ENCODE measurements around the gene ITPA. TPM values are rescaled to one million over a fixed set of nuclear protein-coding genes. Genes with fewer than 3 reads are reported as not detected.

ITPA gene
- total RNA-seq, 4 donors from 2014 or later: 35.7 to 76.7 (median 51.8) TPM

DNA sequence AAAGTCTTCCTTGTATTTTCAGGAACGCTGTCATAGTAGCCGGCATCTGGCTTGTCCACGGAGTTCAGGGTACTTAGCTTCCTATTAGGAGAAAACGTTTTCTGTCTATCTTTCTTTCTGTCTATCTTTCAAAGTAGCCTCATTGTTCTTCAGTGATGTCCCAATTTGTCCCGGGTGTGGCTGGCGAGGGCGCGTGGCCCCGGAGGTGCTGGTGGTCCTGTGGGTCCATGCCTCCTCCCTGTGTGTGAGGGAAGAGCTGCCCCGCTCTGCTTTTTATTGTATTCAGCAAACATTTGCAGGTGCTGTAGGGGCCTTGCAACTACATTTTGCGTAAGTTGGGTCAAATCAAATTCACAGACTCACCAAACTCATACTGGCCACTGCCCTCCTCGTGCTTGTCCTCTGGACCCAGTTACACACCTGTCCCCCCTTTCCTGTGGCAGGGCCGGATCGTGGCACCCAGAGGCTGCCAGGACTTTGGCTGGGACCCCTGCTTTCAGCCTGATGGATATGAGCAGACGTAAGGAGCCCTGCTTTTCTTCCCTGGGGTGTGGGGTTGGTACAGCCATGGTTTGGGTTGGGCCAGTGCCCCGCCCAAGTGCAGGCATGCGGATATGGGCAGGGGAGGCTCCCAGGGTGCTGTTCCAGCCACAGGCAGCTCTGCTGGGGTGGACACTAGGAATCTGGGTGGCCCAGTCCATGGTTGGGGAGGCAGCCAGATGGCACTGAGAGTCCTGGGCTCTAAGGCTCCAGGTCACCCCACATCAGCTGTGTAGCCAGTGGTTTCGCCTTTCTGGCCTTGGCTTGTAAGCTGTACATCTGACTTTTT, 12.3 kb downstream of the ITPA start:
- Histone ChIP-seq H3K9me3 (no peaks in the 10 kb centered on the region), H3K4me3 (no peak overlapping the region), H3K36me3 (peaks cover 0 to 19% (median 0%) of the 10 kb centered on the region in 3 donors), H3K4me1 (peaks cover 0 to 6% (median 0%) of the 10 kb centered on the region in 4 donors), H3K27ac (no peak overlapping the region), H3K27me3 (no peaks in the 10 kb centered on the region)
- no peak for TF ChIP-seq POLR2A (IDR thresholded peaks at IDR 0.05)
- peak in 1 of 3 donors; percentile 48 for DNase-seq

DNA sequence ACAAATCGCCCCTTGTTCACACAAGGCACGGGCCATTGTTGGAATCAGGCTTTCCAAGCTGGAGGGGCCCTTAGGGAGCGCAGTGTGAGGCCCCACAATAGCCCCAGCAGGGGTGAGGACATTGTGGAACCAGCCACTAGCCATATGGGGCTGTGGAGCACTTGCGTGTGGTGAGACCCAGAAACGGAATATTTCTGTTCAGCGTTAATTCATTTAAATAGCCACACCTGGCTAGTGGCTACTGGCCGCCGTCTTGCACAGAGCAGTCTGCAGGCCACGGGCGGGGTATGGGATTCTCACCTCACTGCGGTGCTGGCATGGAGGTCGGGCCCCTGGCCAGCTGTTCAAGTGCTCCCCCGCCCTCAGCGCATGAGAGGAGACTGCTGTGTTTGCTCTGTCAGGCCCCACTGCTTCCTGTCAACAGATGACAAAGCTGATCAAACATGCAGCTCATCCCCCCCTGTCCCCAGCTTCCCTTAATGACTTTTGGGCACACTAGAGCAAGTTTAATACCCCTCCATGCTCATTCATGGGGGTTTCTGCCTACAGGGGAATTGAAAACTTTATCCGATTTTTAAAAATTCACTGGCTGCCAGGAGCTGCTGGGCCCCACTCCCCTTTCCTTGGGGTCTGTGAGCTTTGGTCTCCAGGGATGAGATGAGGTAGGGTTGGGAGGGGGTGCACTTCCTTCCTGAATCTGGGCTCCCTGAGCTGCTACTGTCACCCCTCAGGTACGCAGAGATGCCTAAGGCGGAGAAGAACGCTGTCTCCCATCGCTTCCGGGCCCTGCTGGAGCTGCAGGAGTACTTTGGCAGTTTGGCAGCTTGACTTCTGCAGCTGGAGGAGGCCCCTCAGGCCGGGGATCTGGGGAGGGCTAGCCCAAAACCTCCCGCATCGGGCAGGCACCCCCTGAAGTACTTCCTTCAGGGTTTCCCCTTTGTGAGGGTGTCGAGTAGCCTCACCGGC, 13.6 kb downstream of the ITPA start:
- TF ChIP-seq, protein P1, sequence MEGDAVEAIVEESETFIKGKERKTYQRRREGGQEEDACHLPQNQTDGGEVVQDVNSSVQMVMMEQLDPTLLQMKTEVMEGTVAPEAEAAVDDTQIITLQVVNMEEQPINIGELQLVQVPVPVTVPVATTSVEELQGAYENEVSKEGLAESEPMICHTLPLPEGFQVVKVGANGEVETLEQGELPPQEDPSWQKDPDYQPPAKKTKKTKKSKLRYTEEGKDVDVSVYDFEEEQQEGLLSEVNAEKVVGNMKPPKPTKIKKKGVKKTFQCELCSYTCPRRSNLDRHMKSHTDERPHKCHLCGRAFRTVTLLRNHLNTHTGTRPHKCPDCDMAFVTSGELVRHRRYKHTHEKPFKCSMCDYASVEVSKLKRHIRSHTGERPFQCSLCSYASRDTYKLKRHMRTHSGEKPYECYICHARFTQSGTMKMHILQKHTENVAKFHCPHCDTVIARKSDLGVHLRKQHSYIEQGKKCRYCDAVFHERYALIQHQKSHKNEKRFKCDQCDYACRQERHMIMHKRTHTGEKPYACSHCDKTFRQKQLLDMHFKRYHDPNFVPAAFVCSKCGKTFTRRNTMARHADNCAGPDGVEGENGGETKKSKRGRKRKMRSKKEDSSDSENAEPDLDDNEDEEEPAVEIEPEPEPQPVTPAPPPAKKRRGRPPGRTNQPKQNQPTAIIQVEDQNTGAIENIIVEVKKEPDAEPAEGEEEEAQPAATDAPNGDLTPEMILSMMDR (IDR thresholded peaks at IDR 0.05): no peak
- no peak for TF ChIP-seq POLR2A (IDR thresholded peaks at IDR 0.05)
- DNase-seq: peak; percentile 56 to 66 (median 65)
- H3K36me3 ChIP-seq: peaks cover 0 to 19% (median 0%) of the 10 kb centered on the region in 3 donors
- no peak overlapping the region for H3K4me3 ChIP-seq
- H3K9me3 ChIP-seq: no peaks in the 10 kb centered on the region
- H3K27ac ChIP-seq: peak overlapping the region in 1 of 4 donors; percentile 19
- H3K27me3 ChIP-seq: no peaks in the 10 kb centered on the region
- H3K4me1 ChIP-seq: peaks cover 0 to 6% (median 0%) of the 10 kb centered on the region in 4 donors

DNA sequence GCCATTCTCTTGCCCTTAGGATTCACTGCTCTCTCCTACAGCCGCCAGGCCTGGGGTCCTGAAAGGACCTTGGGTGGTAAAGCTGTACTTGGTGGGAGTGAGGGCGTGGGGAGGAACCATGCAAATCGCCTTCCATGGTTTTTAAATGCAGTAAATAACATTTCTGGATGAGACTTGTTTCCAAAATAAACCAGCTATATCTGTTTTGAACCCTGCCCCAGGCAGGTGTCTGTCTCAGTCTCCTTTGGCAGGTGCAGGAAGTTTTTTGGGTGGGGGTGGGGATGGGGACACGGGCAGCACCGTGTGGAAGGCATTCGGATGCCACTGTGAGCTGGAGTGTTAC, 14.3 kb downstream of the ITPA start:
- Histone ChIP-seq H3K36me3 (peaks cover 0 to 19% (median 0%) of the 10 kb centered on the region in 3 donors), H3K27ac (peak overlapping the region in 1 of 4 donors; percentile 19), H3K27me3 (no peaks in the 10 kb centered on the region), H3K4me3 (no peak overlapping the region), H3K4me1 (peaks cover 0 to 2% (median 0%) of the 10 kb centered on the region in 4 donors), H3K9me3 (no peaks in the 10 kb centered on the region)
- TF ChIP-seq, protein P1 (IDR thresholded peaks at IDR 0.05): no peak
- no peak for TF ChIP-seq POLR2A (IDR thresholded peaks at IDR 0.05)
- no peak for DNase-seq

DNA sequence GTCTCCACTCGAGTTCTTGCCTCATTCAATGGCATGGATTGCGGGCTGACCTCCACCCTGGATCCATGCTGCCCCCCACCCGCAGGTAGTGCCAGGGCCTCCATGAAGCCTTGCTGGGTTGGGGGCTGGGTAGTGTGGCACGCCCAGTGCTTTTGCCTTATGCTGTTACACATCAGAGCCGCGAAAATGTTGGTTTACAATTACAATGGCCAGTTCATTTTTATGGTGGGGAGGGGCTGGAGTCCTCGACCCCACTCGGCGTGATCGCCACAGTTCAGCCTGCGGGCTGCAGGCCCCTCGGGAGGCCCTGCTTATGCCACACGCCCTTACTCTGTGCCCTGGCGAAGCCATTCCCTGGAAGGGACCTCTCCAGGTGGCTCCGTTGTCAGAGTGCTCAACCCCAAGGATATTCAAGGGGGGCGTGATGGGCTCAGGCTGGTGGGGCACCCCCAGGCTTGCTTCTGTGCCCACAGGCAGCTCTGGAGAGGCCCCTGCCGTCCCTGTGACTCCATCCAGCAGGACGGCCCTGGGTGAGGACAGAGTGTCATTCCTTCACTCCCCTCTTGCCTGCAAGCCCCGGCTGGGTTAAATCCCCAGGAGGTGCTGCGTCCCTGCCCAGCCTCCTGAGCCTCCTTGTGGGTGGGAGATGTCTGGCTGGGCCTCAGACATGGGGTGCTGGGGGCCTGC, 14.8 kb downstream of the ITPA start:
- Histone ChIP-seq H3K4me3 (no peak overlapping the region), H3K9me3 (no peaks in the 10 kb centered on the region), H3K27me3 (no peaks in the 10 kb centered on the region), H3K36me3 (peaks cover 0 to 19% (median 0%) of the 10 kb centered on the region in 3 donors), H3K4me1 (no peaks in the 10 kb centered on the region), H3K27ac (no peak overlapping the region)
- peak in 1 of 3 donors; percentile 42 for DNase-seq
- no peak for TF ChIP-seq POLR2A (IDR thresholded peaks at IDR 0.05)
- TF ChIP-seq, protein P1 (IDR thresholded peaks at IDR 0.05): no peak

DNA sequence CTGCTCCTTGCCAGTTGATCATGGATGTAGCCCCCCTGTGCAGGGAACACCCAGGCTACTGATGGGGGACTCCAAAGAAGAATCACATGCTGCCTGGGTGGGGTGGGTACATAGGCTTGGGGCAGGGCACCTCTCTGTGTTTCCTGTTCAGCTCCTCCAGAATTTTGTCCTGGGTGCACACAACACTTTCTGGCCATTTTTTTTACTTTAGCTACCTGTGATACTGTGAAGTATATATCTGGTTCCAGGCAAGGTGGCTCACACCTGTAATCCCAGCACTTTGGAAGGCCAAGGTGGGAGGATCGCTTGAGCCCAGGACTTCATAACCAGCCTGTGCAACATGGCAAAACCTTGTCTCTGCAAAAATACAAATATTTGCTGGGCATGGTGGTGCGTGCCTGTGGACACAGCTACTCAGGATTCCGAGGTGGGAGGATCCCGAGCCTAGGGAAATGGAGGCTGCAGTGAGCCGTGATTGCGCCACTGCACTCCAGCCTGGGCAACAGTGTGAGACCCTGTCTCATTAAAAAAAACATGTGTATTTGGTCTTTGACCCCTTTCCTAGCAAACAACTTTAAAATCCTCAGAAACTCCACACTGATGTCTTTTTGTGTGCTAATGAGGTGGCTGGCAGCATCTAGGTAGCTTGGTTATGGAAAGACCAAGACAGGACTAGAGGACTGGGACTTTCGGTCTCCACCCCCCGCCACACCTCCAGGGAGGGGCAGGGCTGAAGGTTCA, 15.6 kb downstream of the ITPA start:
- Histone ChIP-seq H3K4me1 (no peaks in the 10 kb centered on the region), H3K9me3 (no peaks in the 10 kb centered on the region), H3K27me3 (no peaks in the 10 kb centered on the region), H3K27ac (no peak overlapping the region), H3K4me3 (no peak overlapping the region), H3K36me3 (peaks cover 0 to 19% (median 0%) of the 10 kb centered on the region in 3 donors)
- TF ChIP-seq POLR2A (IDR thresholded peaks at IDR 0.05): no peak
- TF ChIP-seq, protein P1 (IDR thresholded peaks at IDR 0.05): no peak
- peak in 2 of 3 donors; percentile 78 for DNase-seq
